PFSK-1 (cell line): Measurements from ENCODE around the gene TMC5.

Experiments
- FOXP2 ChIP-seq: optimal IDR thresholded peaks from 2 replicates; pipeline ENCODE3; 2011; ENCODE audit warnings: borderline replicate concordance, control low read depth, inconsistent platforms; ENCODE audit not compliant: insufficient read depth; ENCODE audit errors: extremely low read length, extremely low read depth
- POLR2AphosphoS5 ChIP-seq: IDR thresholded peaks from 2 replicates; pipeline ENCODE4 v1.6.1; 2012; ENCODE audit warnings: low read depth, mild to moderate bottlenecking, control low read depth, low read length, moderate library complexity

GRCh38 chr16:19499481-19499880 is 81.8 kb downstream of the TMC5 start:
- no peak for TF ChIP-seq POLR2AphosphoS5
- no peak for TF ChIP-seq FOXP2
